NAMALWA (cell line): ENCODE measurements around the gene TAPBPL.
"Not testable (repeated sequence)": the region's sequence is repeated elsewhere in the genome, so short reads cannot be mapped to it uniquely, and the experiment has no call there.

Experiments used
- DNase-seq: peaks from one replicate; pipeline ENCODE4 v3.0.0-alpha.2; 2015; ENCODE audit warnings: low spot score

Gene TAPBPL, protein sequence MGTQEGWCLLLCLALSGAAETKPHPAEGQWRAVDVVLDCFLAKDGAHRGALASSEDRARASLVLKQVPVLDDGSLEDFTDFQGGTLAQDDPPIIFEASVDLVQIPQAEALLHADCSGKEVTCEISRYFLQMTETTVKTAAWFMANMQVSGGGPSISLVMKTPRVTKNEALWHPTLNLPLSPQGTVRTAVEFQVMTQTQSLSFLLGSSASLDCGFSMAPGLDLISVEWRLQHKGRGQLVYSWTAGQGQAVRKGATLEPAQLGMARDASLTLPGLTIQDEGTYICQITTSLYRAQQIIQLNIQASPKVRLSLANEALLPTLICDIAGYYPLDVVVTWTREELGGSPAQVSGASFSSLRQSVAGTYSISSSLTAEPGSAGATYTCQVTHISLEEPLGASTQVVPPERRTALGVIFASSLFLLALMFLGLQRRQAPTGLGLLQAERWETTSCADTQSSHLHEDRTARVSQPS

DNA sequence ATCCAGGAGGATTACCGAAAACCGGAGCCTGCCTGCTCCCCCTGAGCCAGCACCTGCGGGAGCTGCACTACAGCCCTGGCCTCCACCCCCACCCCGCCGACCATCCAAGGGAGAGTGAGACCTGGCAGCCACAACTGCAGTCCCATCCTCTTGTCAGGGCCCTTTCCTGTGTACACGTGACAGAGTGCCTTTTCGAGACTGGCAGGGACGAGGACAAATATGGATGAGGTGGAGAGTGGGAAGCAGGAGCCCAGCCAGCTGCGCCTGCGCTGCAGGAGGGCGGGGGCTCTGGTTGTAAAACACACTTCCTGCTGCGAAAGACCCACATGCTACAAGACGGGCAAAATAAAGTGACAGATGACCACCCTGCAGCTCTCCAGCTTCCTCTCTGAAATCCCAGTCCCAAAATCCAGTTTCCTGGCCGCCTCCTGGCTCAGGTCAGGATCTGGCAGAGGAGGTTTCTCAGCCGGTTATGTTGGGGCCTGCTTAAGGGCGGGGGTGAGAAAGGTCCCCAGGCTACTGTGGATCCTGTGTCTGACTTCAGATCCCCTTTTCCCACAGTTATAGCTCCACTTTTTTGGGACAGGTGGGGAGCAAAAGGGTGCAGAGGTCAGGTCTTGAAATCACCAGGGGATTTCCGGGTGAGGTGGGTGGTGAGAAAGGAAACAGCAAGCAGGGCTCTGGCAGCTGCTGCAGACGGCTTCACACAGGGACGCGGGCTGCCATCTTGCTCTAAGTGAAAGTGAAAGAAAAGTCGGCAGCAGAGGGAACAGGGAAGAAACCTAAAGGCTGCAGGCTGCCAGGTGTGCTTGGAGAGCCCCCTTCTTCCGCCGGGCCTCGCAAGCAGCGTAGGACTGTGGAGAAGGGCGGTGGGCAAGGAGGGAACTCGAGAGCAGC, at the start of gene TAPBPL:
Gene TAPBPL (plus strand): TSS at position 695 of the 897 bp plus-strand sequence. CDS start 207 bp downstream, outside the sequence.
- DNase-seq = peak; percentile 97

DNA sequence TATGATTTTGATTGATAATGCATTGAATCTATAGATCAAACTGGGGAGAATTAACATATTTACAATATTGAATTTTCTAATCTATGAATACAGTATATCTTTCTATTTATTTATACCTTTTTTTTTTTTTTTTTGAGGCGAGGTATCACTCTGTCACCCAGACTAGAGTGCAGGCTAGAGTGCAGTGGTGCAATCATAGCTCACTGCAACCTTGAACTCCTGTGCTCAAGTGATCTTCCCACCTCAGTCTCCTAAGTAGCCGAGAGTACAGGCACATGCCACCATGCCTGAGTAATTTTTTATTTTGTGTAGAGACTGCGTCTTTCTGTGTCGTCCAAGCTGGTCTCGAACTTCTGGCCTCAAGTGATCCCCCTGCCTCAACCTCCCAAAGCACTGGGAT, 47.5 kb upstream of the TAPBPL start:
- DNase-seq = no peak

DNA sequence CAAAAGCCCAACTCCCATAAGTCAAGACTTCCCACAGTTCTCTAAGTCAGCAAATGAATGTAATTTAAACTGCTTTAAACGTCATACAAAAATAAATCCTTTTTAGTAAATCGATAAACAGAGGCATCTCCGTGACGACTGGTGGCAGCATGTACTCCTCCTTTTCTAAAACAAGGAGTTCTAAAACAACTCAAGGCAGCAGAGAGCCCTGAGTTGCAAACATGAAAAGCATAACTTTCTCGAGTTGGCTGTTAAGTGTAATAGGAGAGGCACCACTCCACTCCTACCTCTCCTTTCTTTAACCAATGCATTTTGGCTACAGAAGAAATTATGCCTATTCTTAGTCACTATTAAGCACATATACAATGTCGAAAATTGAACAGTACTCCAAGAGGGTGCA, 45.9 kb upstream of the TAPBPL start:
- no peak for DNase-seq

DNA sequence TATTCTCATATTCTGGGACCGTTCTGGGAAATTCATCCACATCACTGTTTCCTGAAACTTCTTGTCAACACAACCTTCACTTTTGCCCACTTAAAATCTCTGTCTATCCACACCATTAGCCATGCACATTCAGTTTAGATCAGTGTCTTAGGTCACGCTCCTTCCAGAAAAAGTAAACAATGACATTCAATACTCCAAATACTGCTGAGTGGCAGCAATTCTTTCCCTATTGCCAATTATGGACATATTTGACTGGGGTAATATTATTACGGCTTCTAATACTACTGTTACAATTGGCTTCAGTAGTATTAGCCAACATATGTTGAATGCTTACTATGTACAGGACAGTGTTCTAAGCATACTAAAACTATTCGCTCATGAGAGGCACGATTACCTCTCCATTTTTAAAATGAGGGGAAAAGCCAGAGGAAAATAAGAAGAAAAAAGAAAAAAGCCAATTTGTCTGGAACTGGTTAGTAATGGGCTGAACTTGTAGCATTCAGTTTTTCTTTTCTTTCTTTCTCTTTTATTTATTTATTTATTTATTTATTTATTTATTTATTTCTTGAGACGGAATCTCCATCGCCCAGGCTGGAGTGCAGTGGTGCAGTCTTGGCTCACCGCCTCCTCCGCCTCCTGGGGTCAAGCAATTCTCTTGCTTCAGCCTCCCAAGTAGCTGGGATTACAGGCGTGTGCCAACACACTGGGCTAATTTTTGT, 44.4 kb upstream of the TAPBPL start:
- DNase-seq = no peak

DNA sequence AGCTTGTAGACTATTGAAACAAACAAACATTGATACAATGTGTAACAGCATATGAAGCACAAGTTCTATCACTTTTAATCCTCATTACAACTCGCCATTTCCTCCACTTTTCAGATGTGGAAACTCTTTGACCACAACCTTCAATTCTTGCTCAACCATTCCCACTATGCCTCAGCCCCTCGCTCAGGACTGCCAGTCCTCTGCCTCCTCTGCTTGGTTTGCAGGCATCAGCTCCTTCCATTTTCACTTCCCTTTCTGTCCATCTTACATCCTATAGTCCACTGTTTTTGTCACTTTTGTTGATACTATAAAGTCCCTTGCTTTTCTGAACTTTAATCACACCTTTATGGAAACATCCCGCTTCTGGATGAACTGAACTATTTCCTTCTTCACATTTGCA, 35.2 kb upstream of the TAPBPL start:
- no peak for DNase-seq

DNA sequence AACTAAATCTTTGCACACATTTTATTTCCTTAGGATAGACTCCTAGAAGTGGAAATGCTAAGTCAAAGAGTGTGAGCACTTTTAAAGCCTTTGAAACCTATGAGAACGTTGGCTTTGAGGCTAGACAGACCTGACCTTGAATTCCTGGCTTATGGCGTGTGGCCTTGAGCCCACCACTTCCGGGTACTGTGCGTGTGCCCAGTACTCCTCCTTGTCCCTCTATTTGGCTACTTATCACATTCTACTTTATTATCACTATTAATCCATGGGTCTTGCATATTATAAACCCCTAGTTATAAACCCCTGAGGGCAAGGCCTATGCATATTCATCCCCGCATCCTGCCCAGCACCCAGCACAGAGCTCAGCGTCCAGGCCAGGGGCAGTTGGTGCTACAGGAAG, 33.0 kb upstream of the TAPBPL start:
- DNase-seq = no peak

DNA sequence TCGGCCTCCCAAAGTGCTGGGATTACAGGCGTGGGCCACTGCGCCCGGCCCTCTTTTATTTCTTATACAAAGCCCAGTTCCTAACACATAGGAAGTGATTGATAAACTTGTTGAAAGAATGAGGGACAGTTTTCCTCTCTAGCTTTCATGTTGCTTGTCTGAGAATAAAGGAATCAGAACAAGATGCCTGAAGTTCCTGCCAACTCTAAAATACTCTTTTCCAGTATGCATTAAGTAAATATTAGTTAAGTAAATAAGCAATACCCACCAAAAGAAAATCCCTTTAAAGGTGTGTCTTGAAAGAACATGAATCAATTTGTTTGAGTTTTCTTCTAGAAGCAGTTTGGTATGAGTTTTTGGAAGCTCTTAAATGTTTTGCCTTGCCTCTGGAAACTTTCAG, 31.5 kb upstream of the TAPBPL start:
- no peak for DNase-seq

DNA sequence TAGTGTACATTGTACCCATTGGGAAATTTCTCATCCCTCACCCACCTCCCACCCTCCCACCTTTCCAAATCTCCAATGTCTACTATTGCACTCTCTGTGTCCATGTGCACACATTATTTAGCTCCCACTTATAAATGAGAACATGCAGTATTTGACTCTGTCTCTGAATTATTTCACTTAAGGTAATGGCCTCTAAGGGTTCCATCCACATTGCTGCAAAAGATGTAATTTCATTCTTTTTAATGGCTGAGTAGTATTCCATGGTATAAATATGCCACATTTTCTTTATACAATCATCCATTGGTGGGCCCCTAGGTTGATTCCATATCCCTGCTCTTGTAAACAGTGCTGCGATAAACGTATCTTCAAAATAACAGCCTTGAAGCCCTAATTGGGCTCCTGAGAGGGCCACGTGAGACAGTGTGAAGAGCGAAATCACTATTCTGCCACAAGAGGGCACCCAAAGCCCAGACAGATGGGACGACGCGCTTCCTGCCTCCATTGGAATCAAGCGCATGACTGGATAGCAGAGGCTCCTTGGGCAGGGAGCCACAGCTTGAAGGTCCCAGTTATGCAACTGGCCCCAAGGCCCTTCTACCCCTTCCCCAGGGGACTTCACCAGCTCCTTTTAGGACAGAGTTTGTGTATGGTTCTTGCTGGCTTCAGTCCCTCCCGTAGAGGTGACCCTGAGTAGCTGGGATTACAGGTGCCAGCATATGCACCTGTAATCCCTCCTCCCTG, 28.4 kb upstream of the TAPBPL start:
- DNase-seq = peak; percentile 97

DNA sequence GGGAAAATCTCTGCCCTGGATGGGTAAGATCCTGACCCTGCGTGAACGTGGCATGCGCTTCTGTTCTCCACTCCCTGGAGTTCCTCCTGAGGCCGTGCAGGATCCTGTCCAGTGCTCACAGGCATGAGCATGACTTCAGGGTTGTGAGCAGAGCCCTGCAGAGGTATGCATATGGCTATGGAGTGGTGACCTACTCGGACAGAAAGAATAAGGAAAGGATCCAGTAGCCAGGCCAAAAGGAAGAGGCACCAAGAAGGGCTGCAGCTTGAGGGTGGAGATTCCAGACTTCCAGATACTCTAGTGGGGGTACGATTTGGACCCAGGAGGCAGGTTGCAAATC, 27.9 kb upstream of the TAPBPL start:
- no peak for DNase-seq

DNA sequence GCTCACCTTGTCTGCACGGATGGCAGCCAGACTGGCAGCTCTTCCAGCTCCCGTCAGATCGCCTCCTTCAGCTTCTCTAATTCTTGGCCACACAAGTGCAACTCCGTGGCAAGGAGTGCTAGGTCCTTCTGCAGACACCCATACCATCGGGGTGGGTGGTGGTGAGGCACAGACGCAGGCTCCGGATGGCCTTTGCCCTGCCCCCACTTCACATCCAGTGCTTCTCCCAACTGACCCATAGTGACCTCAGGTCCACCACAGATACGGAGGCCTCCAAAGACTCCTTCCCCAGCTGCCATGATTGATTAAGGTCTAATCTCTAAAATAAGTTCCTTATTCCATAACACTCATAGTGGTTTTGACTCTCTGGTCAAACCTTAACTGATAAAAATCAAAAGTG, 27.0 kb upstream of the TAPBPL start:
- DNase-seq = no peak

DNA sequence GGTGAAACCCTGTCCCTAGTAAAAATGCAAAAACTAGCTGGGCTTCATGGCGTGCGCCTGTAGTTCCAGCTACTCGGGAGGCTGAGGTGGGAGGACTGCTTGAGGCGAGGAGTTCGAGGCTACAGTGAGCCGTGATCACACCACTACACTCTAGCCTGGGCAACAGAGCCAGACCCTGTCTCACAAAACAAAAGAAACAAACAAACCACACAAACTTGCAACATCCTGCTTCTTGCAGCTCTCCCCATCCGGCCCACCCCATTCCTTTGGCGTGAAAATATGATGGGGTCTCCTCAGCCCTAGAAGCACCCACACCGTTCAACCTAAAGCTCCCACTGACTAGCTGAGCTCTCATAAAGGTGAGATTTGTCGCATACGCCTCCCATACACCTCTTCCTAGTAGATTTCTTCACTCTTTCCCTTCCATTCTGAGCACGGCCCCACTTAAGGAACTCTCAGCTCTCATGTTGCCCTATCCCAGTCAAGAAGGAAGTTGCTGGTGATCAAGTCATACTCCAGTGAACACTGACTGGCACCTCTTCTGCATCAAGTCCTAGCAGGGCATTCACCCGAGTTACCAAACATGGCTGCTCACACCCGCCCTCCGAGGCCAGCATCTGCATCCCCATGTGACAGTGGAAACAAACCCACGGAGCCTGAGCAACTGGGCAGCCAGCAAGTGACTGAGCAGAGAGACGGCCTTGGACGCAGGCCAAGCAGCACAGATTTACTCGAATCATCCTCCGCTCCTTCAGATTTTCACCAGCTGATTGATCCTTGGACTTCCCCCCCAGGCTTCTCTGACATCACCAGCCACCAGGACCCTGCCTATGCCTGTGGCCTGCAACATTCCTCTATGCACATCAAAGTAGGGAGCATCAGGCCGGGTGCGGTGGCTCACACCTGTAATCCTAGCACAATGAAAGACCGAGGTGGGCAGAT, 26.0 kb upstream of the TAPBPL start:
- peak; percentile 89 for DNase-seq

DNA sequence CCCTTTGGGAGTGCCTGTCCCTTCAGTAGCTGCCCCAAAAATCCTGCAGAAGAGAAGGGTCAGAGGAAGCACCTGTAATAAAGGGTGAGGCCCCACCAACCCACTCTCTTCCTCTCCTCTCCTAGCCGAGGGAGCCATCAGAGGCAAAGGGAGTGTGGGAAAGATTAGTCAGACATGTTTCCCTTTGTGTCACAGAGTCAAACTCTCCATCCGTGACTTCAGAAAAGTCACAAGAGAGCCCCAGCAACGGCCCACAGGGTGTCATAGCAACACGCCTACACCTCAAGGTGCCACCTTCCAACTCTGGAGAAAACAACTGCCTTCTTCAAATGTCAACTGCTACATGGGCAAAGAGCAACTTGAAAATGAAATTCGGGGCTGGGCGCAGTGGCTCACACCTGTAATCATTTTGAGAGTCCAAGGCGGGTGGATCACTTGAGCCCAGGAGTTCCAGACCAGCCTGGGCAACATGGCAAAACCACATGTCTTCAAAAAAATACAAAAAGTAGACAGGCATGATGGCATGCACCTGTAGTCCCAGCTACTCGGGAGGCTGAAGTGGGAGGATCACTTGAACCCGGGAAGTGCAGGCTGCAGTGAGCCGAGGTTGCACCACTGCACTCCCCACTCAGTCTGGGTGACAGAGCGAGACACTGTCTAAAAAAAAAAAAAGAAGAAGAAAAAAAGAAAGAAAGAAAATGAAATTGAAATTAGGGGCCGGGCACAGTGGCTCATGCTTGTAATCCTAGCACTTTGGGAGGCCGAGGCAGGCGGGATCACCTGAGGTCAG, 24.8 kb upstream of the TAPBPL start:
- peak; percentile 99 for DNase-seq

DNA sequence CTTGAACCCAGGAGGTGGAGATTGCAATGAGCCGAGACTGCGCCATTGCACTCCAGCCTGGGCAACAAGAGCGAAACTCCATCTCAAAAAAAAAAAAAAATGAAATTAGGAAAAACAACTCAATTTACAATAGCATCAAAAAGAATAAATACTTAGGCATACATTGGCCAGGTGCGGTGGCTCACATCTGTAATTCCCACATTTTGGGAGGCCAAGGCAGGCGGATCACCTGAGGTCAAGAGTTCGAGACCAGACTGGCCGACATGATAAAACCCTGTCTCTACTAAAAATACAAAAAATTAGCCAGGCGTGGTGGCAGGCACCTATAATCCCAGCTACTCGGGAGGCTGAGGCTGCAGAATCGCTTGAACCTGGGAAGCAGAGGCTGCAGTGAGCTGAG, 24.0 kb upstream of the TAPBPL start:
- not testable (repeated sequence) for DNase-seq

DNA sequence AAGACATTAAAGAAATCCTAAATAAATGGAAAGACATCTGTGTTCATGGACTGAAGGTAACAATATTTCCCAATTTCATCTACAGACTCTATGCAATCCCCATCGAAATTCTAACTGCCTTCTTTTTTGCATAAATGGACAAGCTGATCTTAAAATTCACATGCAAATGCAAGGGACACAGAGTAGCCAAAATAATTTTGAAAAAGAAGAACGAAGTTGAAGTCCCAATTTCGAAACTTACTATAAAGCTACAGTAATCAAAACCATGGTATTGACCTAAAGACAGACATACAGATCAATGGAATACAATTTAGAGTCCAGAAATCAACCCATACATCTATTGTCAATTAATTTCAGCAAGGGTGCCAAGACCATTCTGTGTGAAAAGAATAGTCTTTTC, 23.5 kb upstream of the TAPBPL start:
- peak; percentile 64 for DNase-seq

DNA sequence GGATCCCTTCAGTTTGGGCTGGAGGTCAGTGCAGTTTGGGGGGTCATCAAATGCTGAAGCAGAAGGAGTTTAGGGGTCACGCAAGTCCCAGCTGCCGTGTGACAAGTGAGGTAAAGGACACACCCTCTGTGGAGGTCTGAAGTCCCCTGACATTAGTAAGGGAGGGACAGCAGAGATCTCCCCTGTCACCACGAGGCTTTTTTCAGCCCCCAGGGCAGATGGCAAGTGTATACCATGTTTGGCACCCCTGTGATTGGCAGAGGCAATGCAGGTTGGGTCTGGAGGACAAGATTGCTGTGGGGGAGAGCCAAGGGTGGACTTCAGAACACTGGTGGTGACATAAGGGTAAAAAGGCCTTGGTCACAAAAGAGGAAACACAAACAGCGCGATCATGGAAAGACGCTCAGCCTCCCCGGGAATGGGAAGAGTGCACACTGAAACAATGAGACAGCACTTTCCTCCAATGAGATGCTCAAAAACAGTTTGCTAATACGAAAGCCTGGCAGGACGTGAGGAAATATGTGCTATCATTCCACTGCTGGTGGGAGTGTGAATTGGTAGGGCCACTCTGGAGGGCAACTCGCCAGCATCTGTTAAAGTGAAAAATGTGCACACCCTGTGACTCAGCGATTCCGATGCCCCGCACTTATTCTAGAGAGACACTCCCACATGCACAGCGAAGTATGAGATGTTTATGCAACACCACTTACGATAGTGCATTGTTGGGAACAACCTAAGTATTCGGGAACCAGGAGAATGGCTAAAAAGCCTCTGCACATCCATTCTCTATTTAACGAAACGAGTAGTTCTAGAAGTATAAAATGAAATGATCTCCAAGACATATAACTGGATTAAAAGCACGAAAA, 21.5 kb upstream of the TAPBPL start:
- peak; percentile 46 for DNase-seq

DNA sequence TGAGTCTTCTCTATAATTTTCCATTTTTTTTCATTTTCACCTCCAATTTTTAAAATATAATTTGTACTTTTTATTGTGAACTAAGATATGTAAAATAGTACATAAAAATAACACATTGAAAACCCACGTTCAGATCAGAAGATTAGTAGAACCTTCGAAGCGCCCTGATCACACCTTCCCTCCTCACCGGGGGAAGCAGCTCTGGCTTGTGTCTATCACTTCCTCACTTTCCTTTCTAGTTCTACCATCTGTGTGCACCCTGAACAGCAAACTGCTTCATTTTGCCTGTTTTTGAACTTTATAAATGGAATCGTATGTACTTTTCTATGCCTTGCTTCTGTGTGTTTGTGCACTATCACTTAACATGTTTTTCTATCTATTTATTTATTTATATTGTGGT, 18.9 kb upstream of the TAPBPL start:
- peak; percentile 82 for DNase-seq

DNA sequence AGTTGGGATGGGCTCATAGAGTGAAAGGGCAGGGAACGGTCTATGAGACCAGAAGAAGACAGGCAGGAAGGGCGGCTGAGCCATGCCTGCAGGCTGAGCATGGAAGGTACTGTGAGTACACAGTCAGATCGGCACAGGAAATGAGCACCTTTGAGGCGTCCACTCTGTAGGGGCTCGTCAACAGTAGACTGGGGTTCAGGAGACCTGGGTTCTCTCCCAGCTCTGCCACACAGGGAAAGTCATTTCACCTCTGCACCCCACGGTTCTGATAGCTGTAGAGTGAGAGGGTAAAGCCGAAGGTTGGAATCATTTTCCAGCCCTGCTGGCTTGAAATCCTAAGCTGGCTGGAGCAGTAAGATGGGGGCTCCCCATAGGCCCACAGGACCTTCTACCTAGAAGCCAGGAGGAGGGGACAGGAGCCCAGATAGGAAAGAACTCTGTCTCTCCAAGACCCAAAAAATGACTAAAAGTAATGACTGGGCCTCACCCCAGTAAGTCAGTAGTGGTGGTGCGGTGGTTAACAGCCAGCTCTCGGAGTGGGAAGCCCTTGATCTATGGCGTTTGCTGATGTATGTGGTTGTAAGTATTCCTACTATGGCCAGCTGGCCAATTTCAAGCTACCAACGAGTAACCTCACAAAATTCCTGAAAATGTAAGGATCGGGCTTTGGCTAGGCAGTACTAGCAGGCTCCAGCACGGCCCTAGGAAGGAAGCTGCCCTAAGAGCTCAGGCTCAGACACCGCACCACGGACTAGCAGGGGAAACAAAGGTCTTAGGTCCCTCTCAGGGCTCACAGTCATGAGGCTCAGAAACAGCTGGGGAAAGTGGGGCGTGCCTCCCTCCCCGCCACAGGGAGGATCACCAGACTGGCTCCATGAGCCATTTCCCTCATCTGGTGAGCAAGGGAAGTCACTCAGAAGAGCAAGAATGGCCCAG, 17.4 kb upstream of the TAPBPL start:
- DNase-seq = peak; percentile 30
